ENCODE results near the gene NEK7.
"Not testable (repeated sequence)": the region's sequence is repeated elsewhere in the genome, so short reads cannot be mapped to it uniquely, and the experiment has no call there.

Gene NEK7

DNA sequence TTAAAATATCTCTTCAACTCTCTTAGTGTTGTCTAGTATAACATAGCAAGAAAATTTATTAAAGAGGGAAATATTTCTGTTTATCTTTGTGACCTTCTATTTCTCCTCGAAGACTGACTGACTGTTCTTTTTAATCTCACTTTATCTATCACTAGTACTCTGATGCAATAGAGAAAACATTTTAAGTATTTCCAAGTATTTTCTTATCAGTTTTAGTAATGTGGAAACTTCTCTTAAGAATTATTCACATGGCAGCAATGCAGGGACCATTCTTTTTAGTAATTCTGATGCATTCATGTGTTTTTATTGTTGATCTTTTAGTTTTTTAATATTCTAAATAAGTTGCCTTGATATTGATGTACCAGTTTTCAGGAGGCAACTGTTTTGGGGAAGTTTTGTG is 115.7 kb downstream of the NEK7 start:
- DNase-seq (ENCODE audit: low read depth), result no peak
- no peak overlapping the region for H3K4me3 ChIP-seq (ENCODE audit: low read depth, low read length)

DNA sequence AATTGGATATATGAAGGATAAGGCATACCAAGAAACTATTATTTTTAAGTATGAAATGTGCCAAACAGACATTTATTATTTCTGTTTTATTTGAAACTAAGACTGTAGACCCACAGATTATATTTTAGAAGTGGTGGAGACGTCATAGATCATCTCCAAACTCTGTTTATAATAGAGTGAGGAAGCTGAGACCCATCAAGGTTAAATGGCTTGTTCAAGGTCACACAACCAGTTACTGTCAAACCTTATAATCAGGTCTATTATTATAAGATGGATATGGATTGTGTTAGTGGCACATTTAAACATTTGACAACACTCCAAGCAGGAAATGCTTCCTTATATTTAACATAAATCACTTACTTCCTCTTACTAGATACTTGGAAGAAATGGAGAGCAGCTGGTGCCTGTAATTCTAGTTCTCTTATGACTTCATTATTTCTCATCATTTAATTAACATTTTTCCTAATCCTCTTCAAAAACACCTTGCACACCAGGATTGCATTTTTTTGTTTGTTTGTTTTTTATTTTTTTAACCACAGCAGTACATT is 117.0 kb downstream of the NEK7 start:
- DNase-seq (ENCODE audit: low read depth), result no peak
- H3K4me3 ChIP-seq (ENCODE audit: low read depth, low read length), result no peak overlapping the region

DNA sequence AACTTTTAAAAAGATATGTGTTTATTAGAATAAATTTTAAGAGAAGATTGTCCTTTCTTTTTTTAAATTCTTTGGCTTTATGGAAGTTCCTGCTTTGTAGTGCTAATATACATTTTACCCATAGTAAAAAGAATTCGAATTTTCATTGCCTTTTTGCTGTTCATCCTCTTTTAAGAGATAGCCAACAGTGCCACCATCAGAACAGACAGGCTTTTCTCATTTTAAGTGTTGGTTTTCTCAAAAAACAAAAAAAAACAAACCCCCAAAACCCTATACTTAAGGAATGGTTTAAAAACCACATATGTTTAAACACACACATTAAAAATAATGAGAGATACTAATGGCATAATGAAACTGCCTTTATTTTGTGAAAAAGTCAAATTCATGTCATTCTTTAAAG is 118.8 kb downstream of the NEK7 start:
- no peak overlapping the region for H3K4me3 ChIP-seq (ENCODE audit: low read depth, low read length)
- DNase-seq (ENCODE audit: low read depth), result no peak

DNA sequence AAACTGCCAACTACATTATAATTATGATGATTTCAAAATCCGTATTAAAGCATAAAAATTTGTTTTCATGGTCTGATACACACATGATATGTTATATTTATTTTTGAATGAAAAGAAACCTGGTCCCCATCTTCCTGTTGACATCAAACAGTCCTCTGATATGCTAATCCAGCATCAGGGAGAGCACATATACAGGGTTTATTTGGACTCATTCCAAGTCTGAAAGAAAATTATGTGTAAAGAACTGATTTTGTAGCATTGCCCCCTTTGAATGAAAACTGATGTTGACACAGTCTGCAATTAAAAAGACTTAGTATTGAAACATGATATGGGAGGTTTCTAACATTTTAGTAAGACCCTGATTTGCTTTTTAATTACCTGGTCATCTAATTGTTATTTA is 119.4 kb downstream of the NEK7 start:
- H3K4me3 ChIP-seq (ENCODE audit: low read depth, low read length), result no peak overlapping the region
- no peak for DNase-seq (ENCODE audit: low read depth)

DNA sequence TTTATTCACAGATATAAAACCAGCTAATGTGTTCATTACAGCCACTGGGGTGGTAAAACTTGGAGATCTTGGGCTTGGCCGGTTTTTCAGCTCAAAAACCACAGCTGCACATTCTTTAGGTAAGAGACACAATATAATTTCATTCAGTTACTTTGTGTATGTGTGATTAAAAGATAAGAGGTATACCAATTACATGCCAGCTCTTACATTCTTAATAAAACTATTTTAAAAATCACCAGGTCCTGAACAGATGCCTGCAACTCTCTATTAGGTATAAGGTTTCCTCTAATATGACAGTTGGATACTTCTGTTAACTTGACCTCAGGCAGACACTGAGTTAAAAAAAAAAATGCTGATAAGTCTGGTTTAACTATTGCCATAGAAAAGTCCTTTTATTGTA is 122.1 kb downstream of the NEK7 start:
- H3K4me3 ChIP-seq (ENCODE audit: low read depth, low read length), result no peak overlapping the region
- no peak for DNase-seq (ENCODE audit: low read depth)

DNA sequence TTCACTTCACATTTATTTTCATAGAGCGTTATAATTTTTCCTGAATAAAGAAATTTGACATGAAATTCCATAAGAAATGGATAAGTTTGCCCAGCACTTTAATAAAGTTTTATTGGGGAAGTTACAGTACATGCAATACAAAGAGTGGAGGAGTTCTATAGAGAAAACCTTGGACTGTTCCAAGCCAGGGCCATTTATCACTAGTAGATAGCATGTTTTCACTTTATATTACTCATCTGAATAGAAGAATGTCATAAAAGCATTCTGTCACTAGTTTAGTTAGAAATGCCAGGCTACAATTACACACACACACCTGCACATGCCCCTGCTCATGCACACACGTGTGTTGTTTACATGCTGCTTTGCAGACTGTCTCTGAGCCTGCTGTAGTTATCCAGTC is 123.3 kb downstream of the NEK7 start:
- DNase-seq (ENCODE audit: low read depth), result no peak
- H3K4me3 ChIP-seq (ENCODE audit: low read depth, low read length), result no peak overlapping the region

DNA sequence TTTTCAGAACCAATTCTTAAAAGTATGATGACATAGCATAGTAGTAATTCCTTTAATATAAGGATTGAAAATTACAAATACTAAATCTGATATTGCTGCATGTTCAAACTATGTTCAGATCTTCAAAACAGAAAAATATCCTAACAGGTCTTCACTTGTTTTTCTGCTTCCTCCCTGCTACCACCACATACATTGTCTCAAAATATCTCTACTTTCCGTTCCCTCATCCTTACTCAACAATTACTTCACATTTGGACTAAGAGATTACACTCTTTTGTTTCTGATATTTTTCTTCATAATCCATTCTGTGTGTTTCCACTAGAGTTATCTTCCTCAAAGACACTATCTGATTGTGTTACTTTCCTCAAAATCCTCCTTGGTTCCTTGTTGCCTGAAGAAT is 125.1 kb downstream of the NEK7 start:
- no peak overlapping the region for H3K4me3 ChIP-seq (ENCODE audit: low read depth, low read length)
- no peak for DNase-seq (ENCODE audit: low read depth)

DNA sequence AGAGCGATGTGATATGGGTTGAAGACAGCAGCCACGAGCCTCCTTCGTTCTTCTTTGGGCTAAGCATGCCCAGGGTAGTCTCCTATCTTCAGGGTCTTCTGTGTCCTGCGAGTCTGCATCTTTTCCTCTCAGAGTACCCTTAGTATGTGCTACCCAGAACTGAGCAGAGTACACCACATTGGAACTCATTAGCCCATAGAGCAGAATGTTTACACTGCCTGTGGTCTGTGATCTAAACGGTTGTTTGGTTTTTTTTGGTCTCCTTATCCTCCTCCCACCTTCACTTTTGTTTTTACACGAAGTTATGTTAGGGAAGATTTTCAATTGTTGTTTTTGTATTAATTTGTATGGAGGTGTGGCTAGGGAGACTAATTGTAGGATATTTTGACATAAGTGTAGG is 126.4 kb downstream of the NEK7 start:
- no peak for DNase-seq (ENCODE audit: low read depth)

DNA sequence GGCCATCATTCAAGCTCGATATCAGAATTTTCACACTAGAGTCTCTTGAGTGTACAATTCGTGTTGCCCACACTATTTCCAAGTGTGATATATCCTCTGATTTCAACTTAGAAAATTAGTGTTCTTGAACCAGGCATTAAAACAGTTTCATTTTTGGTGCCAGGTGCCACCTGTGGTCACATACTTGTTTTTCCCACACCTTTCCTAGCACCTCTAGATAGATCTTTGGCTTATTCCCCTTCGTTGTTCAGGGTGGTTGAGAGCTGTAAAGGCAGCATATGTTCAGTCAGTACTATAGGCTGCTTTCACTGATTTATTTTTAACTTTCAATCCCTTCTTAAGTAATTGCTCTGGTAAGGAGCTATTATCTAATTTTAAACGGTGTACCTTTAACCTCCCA is 131.1 kb downstream of the NEK7 start:
- no peak for DNase-seq (ENCODE audit: low read depth)

More for the DNA sequence above, 126.4 kb downstream of the NEK7 start:
- no peak overlapping the region for H3K4me3 ChIP-seq (ENCODE audit: low read depth, low read length)

DNA sequence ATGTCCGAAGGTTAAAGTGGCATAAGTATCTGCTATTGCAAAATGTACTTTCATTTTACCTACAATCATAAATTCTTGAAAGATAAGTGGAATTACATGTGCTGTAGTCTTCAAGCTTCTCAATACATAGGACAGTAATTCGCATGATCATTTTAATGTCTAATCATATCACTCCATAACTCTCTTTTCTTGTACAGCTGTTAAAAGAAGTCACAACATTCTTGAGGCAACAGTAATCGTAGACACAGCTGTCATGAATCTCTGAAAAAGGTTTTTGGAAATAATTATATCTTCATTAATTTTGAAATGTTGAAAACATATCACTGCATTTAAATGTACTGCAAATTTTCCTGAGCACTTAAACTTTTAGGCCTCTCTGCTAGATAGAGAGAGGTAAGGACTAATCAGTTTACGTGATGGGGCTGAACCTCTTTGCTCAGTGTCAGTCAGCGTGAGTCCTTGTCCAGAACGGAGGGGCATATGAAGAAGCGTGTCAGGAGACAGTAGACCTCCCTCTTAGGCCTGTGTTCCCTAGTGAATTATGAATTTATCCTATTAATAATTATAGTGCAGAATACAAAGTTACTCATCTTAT is 133.4 kb downstream of the NEK7 start:
- DNase-seq (ENCODE audit: low read depth), result no peak
- H3K4me3 ChIP-seq (ENCODE audit: low read depth, low read length), result no peak overlapping the region

More for the DNA sequence above, 131.1 kb downstream of the NEK7 start:
- no peak overlapping the region for H3K4me3 ChIP-seq (ENCODE audit: low read depth, low read length)

DNA sequence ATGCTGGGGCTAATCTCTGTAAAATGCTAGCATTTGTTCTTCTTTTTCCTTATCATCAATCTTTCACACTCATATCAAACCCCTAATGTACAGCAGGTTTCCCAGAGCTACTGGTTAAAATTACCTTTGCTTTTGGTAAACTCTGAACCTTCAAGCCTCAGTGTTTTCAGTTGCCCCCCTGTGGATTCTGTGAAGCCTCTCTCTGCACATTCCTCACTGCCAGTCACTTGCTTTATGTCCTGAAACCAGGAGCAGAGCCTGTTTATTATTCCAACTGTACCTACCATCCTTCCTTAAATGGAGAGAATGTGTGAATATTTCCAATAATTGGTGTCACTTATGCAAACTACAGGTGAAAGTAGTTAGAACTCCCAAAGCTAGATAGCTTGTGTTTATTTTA is 134.2 kb downstream of the NEK7 start:
- no peak for DNase-seq (ENCODE audit: low read depth)

DNA sequence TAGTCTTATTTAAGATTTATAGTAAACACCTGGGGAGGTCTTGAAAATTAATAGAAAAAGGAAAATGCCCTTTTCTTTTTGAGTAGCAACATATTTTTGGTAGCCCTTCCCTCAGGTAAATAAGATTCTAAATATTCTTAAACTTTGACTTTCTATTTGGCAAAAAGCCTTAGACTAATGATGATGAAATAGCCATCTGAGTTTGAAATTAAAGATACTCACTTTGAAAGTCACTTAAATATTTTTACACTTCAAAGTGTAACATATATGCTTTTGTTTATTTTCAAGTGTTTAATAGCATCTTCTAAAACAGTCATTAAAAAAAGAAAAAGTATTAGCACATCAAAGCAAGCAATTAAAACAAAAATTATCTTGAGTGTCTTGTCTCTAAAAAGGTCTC is 135.1 kb downstream of the NEK7 start:
- DNase-seq (ENCODE audit: low read depth), result no peak
- H3K4me3 ChIP-seq (ENCODE audit: low read depth, low read length), result no peak overlapping the region

More for the DNA sequence above, 134.2 kb downstream of the NEK7 start:
- no peak overlapping the region for H3K4me3 ChIP-seq (ENCODE audit: low read depth, low read length)

DNA sequence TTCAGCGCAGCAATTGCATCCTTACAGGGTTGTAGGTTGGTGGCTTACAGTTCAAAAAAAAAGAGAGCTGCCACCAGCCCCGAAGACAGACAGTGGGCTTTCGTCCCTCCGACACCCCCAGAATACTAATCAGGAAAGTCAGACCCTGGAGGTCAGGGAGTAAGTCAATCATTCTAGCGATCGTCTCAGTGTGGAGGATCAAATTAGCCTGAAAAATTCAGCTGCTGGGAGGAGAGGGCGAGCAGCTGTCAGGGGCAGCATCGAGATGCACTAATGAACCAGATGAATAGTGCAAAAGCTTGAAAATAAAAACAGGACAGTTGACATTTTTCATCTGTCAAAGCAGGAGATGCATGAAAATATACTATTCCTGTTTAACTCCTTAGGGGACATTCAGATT is 138.4 kb downstream of the NEK7 start:
- DNase-seq (ENCODE audit: low read depth), result no peak
- no peak overlapping the region for H3K4me3 ChIP-seq (ENCODE audit: low read depth, low read length)

DNA sequence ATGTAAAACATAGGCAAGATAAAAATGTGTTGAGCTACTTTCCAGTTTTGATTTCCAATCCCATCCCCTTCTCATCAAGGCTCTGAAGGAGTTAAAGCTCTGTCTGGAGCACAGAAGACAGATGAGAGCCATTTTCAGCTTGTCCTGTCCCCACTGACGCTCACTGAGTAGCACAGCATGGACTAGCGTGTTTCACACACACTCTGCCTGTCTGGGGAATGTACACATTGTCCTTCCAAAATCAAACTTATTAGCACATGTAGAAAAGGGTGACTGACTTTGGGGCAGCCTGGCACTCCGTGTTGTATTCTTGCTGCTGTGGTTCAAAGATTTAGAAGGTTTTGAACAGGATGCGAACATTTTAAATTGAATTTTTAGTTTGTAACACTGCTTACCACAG is 139.2 kb downstream of the NEK7 start:
- no peak for DNase-seq (ENCODE audit: low read depth)
- no peak overlapping the region for H3K4me3 ChIP-seq (ENCODE audit: low read depth, low read length)

DNA sequence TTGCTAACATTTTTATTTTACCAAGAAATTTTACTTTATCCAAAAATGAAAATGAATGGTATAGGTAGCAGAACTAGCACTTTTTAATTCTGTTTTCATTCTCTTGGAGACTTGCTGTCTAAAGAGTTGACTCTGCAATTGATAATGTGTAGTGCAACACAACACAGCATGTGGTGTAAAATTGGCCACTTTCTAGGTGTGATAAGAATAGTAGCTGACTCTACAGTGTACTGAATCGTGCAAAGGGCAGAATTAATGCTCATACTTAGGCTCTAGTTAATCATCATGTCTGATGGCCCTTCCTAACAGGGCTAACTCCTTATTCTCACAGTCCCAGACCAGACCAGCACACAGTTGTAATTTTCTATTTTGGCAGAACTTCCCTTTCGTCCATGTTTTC is 140.5 kb downstream of the NEK7 start:
- no peak for DNase-seq (ENCODE audit: low read depth)
- H3K4me3 ChIP-seq (ENCODE audit: low read depth, low read length), result no peak overlapping the region

DNA sequence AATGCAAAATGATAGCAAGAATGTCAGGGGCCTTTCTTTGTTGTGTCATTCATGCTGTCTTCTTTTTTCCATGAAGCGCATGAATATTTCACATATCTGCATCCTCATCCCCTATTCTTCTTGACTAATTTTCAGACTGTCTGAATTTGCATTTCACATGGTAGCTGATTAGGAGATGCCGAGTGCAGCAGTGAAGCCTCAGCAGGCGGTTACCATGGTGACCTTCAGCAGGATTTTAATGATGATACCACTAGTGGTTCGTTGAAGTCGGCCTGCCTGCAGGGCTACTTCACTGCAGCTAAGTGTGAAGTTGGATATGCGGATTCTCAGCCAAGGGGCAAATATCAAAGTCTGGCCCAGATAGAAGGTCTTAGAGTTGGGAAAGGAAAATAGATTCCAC is 141.8 kb downstream of the NEK7 start:
- no peak overlapping the region for H3K4me3 ChIP-seq (ENCODE audit: low read depth, low read length)
- DNase-seq (ENCODE audit: low read depth), result no peak

DNA sequence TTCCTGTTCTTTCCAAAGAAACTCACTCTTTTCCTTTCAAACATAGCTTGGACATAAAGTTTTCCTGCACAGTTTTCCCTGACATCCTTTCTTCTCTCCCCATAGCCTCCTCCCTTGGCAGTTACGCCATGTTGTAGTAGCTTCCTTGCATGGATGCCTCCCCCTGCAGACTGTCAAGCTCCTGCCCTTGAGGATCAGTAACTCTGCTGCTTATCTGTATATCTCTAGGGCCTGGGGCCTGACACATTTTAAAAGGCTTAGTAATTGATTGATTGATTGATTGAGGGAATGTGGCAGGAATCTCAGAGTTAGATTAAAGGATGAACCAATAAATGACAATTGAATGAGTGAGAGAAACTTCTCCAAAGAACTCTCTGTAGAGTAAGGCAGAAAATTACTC is 143.7 kb downstream of the NEK7 start:
- H3K4me3 ChIP-seq (ENCODE audit: low read depth, low read length), result no peak overlapping the region
- no peak for DNase-seq (ENCODE audit: low read depth)

DNA sequence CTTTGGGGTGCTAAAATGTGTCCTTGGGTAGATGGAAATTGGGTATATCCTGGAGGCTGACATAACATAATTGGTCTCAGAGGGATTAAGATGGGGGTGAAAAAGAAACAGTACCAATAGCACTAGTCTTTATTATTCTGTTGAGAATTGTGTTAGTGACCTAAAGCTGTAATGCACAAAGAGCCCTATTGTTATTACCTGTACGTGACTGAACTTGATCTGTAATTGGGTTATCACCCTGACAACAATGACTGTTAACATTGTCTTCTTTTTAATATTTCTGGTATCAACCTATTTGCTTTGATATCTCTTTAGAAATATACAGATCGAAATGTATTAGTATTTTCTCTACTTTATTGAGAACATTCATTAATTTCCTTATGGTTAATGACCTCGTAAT is 147.6 kb downstream of the NEK7 start:
- no peak for DNase-seq (ENCODE audit: low read depth)

DNA sequence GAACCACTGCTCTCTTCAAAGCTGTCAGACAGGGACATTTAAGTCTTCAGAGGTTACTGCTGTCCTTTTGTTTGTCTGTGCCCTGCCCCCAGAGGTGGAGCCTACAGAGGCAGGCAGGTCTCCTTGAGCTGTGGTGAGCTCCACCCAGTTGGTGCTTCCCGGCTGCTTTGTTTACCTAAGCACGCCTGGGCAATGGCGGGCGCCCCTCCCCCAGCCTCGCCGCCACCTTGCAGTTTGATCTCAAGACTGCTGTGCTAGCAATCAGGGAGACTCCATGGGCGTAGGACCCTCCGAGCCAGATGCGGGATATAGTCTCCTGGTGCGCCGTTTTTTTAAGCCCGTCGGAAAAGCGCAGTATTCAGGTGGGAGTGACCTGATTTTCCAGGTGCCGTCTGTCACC is 158.0 kb downstream of the NEK7 start:
- H3K4me3 ChIP-seq (ENCODE audit: low read depth, low read length); DNase-seq (ENCODE audit: low read depth): not testable (repeated sequence)

More for the DNA sequence above, 147.6 kb downstream of the NEK7 start:
- no peak overlapping the region for H3K4me3 ChIP-seq (ENCODE audit: low read depth, low read length)

DNA sequence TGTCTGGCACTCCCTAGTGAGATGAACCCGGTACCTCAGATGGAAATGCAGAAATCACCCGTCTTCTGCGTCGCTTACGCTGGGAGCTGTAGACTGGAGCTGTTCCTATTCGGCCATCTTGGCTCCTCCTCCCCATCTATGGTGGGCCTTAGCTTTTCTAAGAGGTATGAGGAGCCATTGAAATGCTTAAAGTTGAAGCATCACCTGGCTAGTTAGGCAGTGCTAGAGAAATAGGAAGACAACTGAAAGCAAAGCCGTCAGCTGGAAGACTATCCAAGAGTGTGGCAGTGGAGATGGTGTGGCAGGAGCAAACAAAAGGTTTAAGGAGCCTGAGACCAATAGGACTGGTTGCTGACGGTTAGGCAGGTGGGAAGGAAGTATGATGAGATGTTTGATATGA is 158.5 kb downstream of the NEK7 start:
- not testable (repeated sequence) for H3K4me3 ChIP-seq (ENCODE audit: low read depth, low read length); DNase-seq (ENCODE audit: low read depth)

DNA sequence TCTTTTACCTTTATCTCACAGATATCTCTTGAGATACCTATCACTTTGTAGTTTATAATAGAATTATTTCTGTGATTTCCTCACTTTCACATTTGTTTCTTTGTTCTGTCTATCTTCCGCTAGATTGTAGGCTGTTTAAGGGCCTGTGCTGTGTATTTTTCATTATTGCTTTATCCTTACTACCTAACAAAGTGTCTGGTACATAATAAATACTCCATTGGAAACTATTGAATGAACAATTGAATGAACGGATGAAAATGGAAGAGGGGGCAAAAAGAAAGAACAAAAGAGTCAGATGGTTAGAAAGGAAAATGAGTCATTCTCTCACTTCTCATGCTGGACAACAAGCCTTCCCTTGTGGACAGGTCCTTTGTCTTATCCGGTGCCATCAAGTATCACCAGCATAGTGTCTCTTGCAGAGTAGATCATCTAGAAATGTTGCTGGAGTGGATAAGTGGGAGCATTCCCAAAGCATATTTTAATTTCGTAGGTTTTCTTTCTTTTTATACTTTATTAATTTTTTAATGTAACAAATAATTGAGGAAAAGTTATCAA is 159.8 kb downstream of the NEK7 start:
- no peak for DNase-seq (ENCODE audit: low read depth)
- no peak overlapping the region for H3K4me3 ChIP-seq (ENCODE audit: low read depth, low read length)
